Measurements from ENCODE around the gene DHRS11.
"Not testable (repeated sequence)": the region's sequence is repeated elsewhere in the genome, so short reads cannot be mapped to it uniquely, and the experiment has no call there.

The DHRS11 gene

GRCh38 chr17:36593656-36594316 is 2.1 kb downstream of the DHRS11 start:
- no peak for DNase-seq (ENCODE audit: low read depth in 3 of 3)

- no peak for DNase-seq (ENCODE audit: low read depth in 3 of 3)
These were observed 3.1 kb downstream of the DHRS11 start for GRCh38 chr17:36594626-36595401.

GRCh38 chr17:36597226-36597625 is 5.5 kb downstream of the DHRS11 start:
- no peak for DNase-seq (ENCODE audit: low read depth in 3 of 3)

GRCh38 chr17:36597866-36598777 is 6.4 kb downstream of the DHRS11 start:
- DNase-seq (ENCODE audit: low read depth in 3 of 3), result no peak

GRCh38 chr17:36598951-36599401 is 7.3 kb downstream of the DHRS11 start:
- DNase-seq (ENCODE audit: low read depth in 3 of 3), result no peak

GRCh38 chr17:36599546-36600250 is 8.0 kb downstream of the DHRS11 start:
- DNase-seq (ENCODE audit: low read depth in 3 of 3), result no peak

- DNase-seq (ENCODE audit: low read depth in 3 of 3), result no peak
These were observed 8.8 kb downstream of the DHRS11 start for GRCh38 chr17:36600465-36600864.

GRCh38 chr17:36600936-36601302 is 9.2 kb downstream of the DHRS11 start:
- DNase-seq (ENCODE audit: low read depth in 3 of 3), result no peak

- peak; percentile 84 to 91 (median 87) for DNase-seq (ENCODE audit: low read depth in 3 of 3)
These were observed 9.8 kb downstream of the DHRS11 start, which contains the start of gene MRM1 for GRCh38 chr17:36601303-36602029. TSS of gene MRM1 (plus strand) at chr17:36601583. CDS start at chr17:36601811, 228 bp downstream.

- no peak for DNase-seq (ENCODE audit: low read depth in 3 of 3)
These were observed 10.5 kb downstream of the DHRS11 start for GRCh38 chr17:36602030-36602748.

GRCh38 chr17:36602924-36603384 is 11.3 kb downstream of the DHRS11 start:
- peak; percentile 35 to 71 (median 52) for DNase-seq (ENCODE audit: low read depth in 3 of 3)

- not testable (repeated sequence) for DNase-seq (ENCODE audit: low read depth in 3 of 3)
These were observed 13.3 kb downstream of the DHRS11 start for GRCh38 chr17:36605028-36605427.

GRCh38 chr17:36608280-36608679 is 16.6 kb downstream of the DHRS11 start:
- DNase-seq (ENCODE audit: low read depth in 3 of 3), result no peak

GRCh38 chr17:36608794-36609497 is 17.3 kb downstream of the DHRS11 start:
- DNase-seq (ENCODE audit: low read depth in 3 of 3), result no peak

- no peak for DNase-seq (ENCODE audit: low read depth in 3 of 3)
These were observed 17.8 kb downstream of the DHRS11 start for GRCh38 chr17:36609498-36609862.

- no peak for DNase-seq (ENCODE audit: low read depth in 3 of 3)
These were observed 18.8 kb downstream of the DHRS11 start for GRCh38 chr17:36610474-36610873.

GRCh38 chr17:36611345-36612072 is 19.8 kb downstream of the DHRS11 start:
- no peak for DNase-seq (ENCODE audit: low read depth in 3 of 3)

GRCh38 chr17:36612323-36612722 is 20.6 kb downstream of the DHRS11 start:
- DNase-seq (ENCODE audit: low read depth in 3 of 3), result no peak

GRCh38 chr17:36613155-36613554 is 21.5 kb downstream of the DHRS11 start:
- no peak for DNase-seq (ENCODE audit: low read depth in 3 of 3)
